WTC11 (cell line): ENCODE data around the gene PIWIL1. TPM values are rescaled to one million over a fixed set of nuclear protein-coding genes. Genes with fewer than 3 reads are reported as not detected.

ENCODE experiments used
- ATAC-seq: fragments of 200-7000 bp; cut with Tn5 transposase; 2 replicates; pipeline ENCODE4 v1.10.0; 2021; ENCODE audit warnings: mild to moderate bottlenecking, moderate library complexity
- CTCF ChIA-PET: fragments of 300-600 bp; sonication (Branson Sonifier 250); formaldehyde crosslinking; loops from one replicate; lab custom pipeline; 2021; ENCODE audit warnings: antibody characterized with exemption; lab: Charles Lee
- POLR2A ChIA-PET: fragments of 350-600 bp; sonication (Branson Sonifier 250); formaldehyde crosslinking; loops from one replicate; lab custom pipeline; 2021; ENCODE audit warnings: antibody characterized with exemption; lab: Charles Lee
- DNase-seq: peaks from one replicate; pipeline ENCODE4 v3.0.0; 2021; ENCODE audit warnings: low spot score
- H3K27ac Mint-ChIP-seq: 2 replicates; pipeline ENCODE4 v1.8.0; 2021; ENCODE audit warnings: mixed read lengths
- H3K27me3 Mint-ChIP-seq: 2 replicates; pipeline ENCODE4 v1.8.0; 2021; ENCODE audit warnings: low read depth, mild to moderate bottlenecking, moderate library complexity, mixed read lengths
- H3K36me3 Mint-ChIP-seq: 2 replicates; pipeline ENCODE4 v1.8.0; 2021; ENCODE audit warnings: mixed read lengths
- H3K4me1 Mint-ChIP-seq: 2 replicates; pipeline ENCODE4 v1.8.0; 2022; ENCODE audit warnings: mixed read lengths
- H3K4me3 Mint-ChIP-seq: 2 replicates; pipeline ENCODE4 v1.8.0; 2021; ENCODE audit warnings: mild to moderate bottlenecking, moderate library complexity, mixed read lengths
- H3K9me3 Mint-ChIP-seq: 2 replicates; pipeline ENCODE4 v1.8.0; 2021; ENCODE audit warnings: mixed read lengths
- AFF4 ChIP-seq: sonication (generic); formaldehyde crosslinking; IDR thresholded peaks from 2 replicates; pipeline ENCODE4 v1.8.1; 2023; ENCODE audit warnings: mild to moderate bottlenecking, missing genetic modification reagents, borderline replicate concordance
- ATF6 ChIP-seq: sonication (generic); formaldehyde crosslinking; IDR thresholded peaks from 2 replicates; pipeline ENCODE4 v1.8.1; 2023; ENCODE audit warnings: mild to moderate bottlenecking, missing genetic modification reagents
- GRHL2 ChIP-seq: fragments of 250-450 bp; sonication (Bioruptor Pico); IDR thresholded peaks from 2 replicates; pipeline ENCODE4 v1.8.0; 2022; ENCODE audit warnings: mild to moderate bottlenecking, moderate library complexity; ENCODE audit not compliant: insufficient replicate concordance, severe bottlenecking
- MXD4 ChIP-seq: fragments of 250-450 bp; sonication (Bioruptor Pico); IDR thresholded peaks from 2 replicates; pipeline ENCODE4 v1.8.0; 2021; ENCODE audit warnings: mild to moderate bottlenecking, moderate library complexity, borderline replicate concordance
- MYBL2 ChIP-seq: sonication (generic); formaldehyde crosslinking; IDR thresholded peaks from 2 replicates; pipeline ENCODE4 v1.8.1; 2023; ENCODE audit warnings: mild to moderate bottlenecking, moderate library complexity, missing genetic modification reagents
- SMAD4 ChIP-seq: sonication (generic); formaldehyde crosslinking; IDR thresholded peaks from 2 replicates; pipeline ENCODE4 v1.8.0; 2022; ENCODE audit warnings: mild to moderate bottlenecking, missing genetic modification reagents
- SP1 ChIP-seq: sonication (generic); formaldehyde crosslinking; conservative IDR thresholded peaks from 2 replicates; pipeline ENCODE4 v1.8.1; 2022; ENCODE audit warnings: missing genetic modification reagents
- TCF7 ChIP-seq: sonication (generic); formaldehyde crosslinking; IDR thresholded peaks from 2 replicates; pipeline ENCODE4 v1.8.0; 2022; ENCODE audit warnings: mild to moderate bottlenecking, low read depth, missing genetic modification reagents, moderate library complexity
- ZBTB21 ChIP-seq: sonication (generic); formaldehyde crosslinking; IDR thresholded peaks from 2 replicates; pipeline ENCODE4 v1.8.1; 2023; ENCODE audit warnings: mild to moderate bottlenecking, missing genetic modification reagents, borderline replicate concordance
- ZNF121 ChIP-seq: sonication (generic); formaldehyde crosslinking; IDR thresholded peaks from 2 replicates; pipeline ENCODE4 v1.8.0; 2023; ENCODE audit warnings: missing genetic modification reagents
- ZNF396 ChIP-seq: fragments of 250-450 bp; sonication (Bioruptor Pico); IDR thresholded peaks from 2 replicates; pipeline ENCODE4 v1.8.0; 2021; ENCODE audit warnings: mild to moderate bottlenecking, moderate library complexity, borderline replicate concordance
- ZNF671 ChIP-seq: fragments of 250-450 bp; sonication (Bioruptor Pico); IDR thresholded peaks from 2 replicates; pipeline ENCODE4 v1.8.0; 2021; ENCODE audit warnings: mild to moderate bottlenecking
- total RNA-seq: library from RNA; stranded (reverse); gene quantifications from 3 replicates; pipeline ENCODE4 v1.2.3, GENCODE V29; 2021
- TF ChIP-seq, protein P1 (sequence below): fragments of 200-600 bp; IDR thresholded peaks from 2 replicates; pipeline ENCODE4 v1.8.0; 2022; ENCODE audit warnings: antibody characterized with exemption
- TF ChIP-seq, protein P2 (sequence below): fragments of 250-450 bp; sonication (Bioruptor Pico); conservative IDR thresholded peaks from 2 replicates; pipeline ENCODE4 v1.9.0; 2021; ENCODE audit warnings: mild to moderate bottlenecking

PIWIL1 gene
- total RNA-seq, 1 experiment from 2014 or later: not detected

DNA sequence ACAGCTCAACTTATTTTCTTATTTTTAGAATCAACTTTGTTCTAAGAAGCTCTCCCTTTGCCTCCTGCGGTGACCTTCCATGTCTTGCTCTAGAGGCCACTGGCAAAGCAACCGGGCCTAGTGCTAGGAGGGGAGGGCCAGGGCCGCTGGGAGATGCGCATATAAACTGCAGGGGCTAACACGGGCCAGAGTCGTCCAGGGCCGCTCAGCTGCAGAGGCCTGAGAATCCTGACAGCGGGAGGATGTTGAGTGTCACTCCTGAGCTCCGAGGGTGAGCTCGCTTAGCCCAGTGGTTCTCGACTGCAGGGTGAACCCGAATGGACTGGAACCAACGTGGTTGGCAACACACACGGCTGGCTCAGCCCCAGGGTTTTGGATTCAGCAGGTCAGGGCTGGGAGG, 6.5 kb upstream of the PIWIL1 start:
- no peak for DNase-seq
- Mint-ChIP-seq H3K27ac (no peak overlapping the region), H3K27me3 (peaks cover 20% of the 10 kb centered on the region), H3K36me3 (peaks cover 38% of the 10 kb centered on the region), H3K4me3 (no peak overlapping the region), H3K4me1 (no peaks in the 10 kb centered on the region), H3K9me3 (peaks cover 58% of the 10 kb centered on the region)
- ChIA-PET CTCF (interaction anchor here (1.0 to 2.0 kb wide), 2 partner anchors 51 to 317 kb away, joined by 4 to 6 read pairs; no protein-coding TSS in a partner anchor), POLR2A (interaction anchor here (0.6 kb wide), 1 partner anchor 70 kb away, joined by 3 read pairs; no protein-coding TSS in a partner anchor)
- no peak for TF ChIP-seq AFF4 (CRISPR knock-in tag)
- peak; percentile 64 for TF ChIP-seq ZNF121
- no peak for ATAC-seq

GRCh38 chr12:130333341-130333740, 4.3 kb upstream of the PIWIL1 start:
- peaks cover 18% of the 10 kb centered on the region for H3K27me3 Mint-ChIP-seq
- no peak overlapping the region for H3K4me3 Mint-ChIP-seq
- peaks cover 47% of the 10 kb centered on the region for H3K9me3 Mint-ChIP-seq
- POLR2A ChIA-PET: no interaction called here
- no peaks in the 10 kb centered on the region for H3K4me1 Mint-ChIP-seq
- TF ChIP-seq ZNF671: no peak
- TF ChIP-seq ZNF396 (CRISPR knock-in tag): no peak
- TF ChIP-seq, all 79 proteins: peak for 0
- H3K27ac Mint-ChIP-seq: no peak overlapping the region
- DNase-seq (no peak), ATAC-seq (no peak)
- H3K36me3 Mint-ChIP-seq: peaks cover 41% of the 10 kb centered on the region
- CTCF ChIA-PET: interaction anchor here (1.0 to 1.5 kb wide), 3 partner anchors 52 to 319 kb away, joined by 3 to 4 read pairs (median 3); no protein-coding TSS in a partner anchor

DNA sequence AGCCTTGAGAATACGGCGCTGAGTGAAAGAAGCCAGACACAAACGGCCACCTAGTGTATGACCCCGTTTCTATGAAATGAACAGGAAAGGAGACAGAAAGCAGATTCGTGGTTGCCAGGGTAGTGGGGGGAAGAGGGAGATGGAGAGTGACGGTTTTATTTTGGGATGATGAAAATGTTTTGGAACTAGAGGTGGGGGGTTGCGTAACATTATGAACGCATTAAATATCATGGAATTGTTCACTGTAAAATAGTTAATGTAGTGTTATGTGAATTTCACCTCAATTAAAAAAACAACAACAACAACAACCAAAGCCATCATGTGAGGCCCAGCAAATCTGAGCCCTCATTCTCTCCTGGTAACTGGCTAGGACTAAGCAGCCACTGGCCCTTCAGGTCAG, 3.3 kb upstream of the PIWIL1 start:
- Mint-ChIP-seq H3K27ac (no peak overlapping the region), H3K9me3 (peaks cover 42% of the 10 kb centered on the region), H3K27me3 (peaks cover 20% of the 10 kb centered on the region), H3K36me3 (peaks cover 41% of the 10 kb centered on the region), H3K4me1 (no peaks in the 10 kb centered on the region), H3K4me3 (no peak overlapping the region)
- ATAC-seq (no peak), DNase-seq (no peak)
- CTCF ChIA-PET: interaction anchor here (1.1 kb wide), 1 partner anchor 290 kb away, joined by 3 read pairs; no protein-coding TSS in a partner anchor
- POLR2A ChIA-PET: no interaction called here
- TF ChIP-seq TCF7 (CRISPR knock-in tag): no peak
- no peak for TF ChIP-seq ZBTB21
- TF ChIP-seq MXD4: no peak
- TF ChIP-seq SMAD4: no peak
- TF ChIP-seq GRHL2 (CRISPR knock-in tag): no peak
- no peak for TF ChIP-seq MYBL2 (CRISPR knock-in tag)
- TF ChIP-seq SP1 (CRISPR knock-in tag): no peak
- TF ChIP-seq, protein P1, sequence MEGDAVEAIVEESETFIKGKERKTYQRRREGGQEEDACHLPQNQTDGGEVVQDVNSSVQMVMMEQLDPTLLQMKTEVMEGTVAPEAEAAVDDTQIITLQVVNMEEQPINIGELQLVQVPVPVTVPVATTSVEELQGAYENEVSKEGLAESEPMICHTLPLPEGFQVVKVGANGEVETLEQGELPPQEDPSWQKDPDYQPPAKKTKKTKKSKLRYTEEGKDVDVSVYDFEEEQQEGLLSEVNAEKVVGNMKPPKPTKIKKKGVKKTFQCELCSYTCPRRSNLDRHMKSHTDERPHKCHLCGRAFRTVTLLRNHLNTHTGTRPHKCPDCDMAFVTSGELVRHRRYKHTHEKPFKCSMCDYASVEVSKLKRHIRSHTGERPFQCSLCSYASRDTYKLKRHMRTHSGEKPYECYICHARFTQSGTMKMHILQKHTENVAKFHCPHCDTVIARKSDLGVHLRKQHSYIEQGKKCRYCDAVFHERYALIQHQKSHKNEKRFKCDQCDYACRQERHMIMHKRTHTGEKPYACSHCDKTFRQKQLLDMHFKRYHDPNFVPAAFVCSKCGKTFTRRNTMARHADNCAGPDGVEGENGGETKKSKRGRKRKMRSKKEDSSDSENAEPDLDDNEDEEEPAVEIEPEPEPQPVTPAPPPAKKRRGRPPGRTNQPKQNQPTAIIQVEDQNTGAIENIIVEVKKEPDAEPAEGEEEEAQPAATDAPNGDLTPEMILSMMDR: no peak
- TF ChIP-seq, protein P2, sequence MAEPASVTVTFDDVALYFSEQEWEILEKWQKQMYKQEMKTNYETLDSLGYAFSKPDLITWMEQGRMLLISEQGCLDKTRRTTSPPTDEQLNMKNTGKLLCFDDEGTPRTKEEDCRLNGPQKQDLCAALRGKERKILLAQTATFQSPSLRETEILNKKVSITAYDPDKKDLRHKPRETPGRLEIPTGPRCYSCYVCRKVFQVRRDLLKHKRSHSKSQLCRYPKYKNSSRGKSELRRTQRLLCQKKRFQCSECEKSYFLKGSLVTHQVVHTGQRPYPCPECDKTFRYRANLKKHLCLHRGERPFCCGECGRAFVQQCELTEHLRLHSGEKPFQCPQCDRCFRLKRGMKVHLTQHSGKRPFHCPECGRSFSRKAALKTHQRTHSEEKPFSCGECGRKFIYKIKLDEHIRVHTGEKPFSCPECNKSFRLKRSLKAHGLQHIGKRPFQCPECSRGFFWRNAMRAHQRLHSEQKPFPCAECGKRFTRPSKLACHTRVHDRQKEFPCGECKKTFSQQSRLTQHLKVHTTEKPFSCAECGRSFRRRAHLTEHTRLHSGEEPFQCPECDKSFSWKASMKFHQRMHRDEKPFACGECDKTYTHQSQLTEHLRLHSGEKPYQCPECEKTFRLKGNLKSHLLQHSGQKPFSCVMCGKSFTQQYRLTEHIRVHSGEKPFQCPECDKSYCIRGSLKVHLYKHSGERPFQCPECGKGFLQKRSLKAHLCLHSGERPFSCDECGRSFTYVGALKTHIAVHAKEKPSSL (CRISPR knock-in tag): no peak
- no peak for TF ChIP-seq ATF6 (CRISPR knock-in tag)
